22Rv1 (cell line): ENCODE results near the gene SLC39A11.
A peak's percentile ranks its signal among the peaks of the same experiment; 100 is the strongest.

Source experiments
- H3K27ac ChIP-seq: fragments of 450-650 bp; 2 replicates; pipeline ENCODE4 v1.5.1; 2017
- ZFX ChIP-seq: fragments of 450-650 bp; IDR thresholded peaks from 2 replicates; pipeline ENCODE4 v1.6.1; 2017; ENCODE audit warnings: antibody characterized with exemption, borderline replicate concordance
- TF ChIP-seq, protein P1 (sequence below): fragments of 450-650 bp; IDR thresholded peaks from 2 replicates; pipeline ENCODE4 v1.5.1; 2017; ENCODE audit warnings: mild to moderate bottlenecking

SLC39A11 gene

DNA sequence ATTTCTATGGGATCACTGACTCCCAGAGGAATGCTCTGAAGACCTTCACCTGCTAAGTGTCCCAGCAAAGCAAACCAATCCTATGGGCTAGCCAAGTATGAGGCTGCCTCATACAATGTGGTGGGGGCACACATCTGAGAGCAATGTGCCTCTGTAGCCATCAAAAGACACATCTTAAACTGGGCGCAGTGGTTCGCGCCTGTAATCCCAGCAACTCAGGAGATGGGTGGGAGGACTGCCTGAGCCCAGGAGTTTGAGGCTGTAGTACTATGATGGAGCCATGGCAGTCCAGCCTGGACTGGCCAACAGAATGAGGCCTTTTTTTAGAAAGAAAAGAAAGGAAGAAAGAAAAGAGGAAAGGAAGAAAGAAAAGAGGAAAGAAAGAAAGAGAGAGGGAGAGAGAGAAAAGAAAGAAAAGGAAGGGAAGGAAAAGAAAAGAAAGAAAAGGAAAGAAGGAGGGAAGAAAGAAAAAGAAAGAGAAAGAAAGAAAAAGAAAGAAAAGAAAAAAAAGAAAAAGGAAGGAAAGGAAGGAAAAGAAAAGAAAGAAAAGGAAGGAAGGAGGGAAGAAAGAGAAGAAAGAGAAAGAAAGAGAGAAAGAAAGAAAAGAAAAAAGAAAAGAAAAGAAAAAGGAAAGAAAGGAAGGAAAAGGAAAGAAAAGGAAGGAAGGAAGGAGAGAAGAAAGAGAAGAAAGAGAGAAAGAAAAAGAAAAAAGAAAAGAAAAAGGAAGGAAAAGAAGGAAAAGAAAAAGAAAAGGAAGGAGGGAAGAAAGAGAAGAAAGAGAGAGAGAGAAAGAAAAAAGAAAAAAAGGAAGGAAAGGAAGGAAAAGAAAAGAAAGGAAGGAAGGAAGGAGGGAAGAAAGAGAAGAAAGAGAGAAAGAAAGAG is 430.3 kb downstream of the SLC39A11 start:
- TF ChIP-seq ZFX = no peak
- TF ChIP-seq, protein P1, sequence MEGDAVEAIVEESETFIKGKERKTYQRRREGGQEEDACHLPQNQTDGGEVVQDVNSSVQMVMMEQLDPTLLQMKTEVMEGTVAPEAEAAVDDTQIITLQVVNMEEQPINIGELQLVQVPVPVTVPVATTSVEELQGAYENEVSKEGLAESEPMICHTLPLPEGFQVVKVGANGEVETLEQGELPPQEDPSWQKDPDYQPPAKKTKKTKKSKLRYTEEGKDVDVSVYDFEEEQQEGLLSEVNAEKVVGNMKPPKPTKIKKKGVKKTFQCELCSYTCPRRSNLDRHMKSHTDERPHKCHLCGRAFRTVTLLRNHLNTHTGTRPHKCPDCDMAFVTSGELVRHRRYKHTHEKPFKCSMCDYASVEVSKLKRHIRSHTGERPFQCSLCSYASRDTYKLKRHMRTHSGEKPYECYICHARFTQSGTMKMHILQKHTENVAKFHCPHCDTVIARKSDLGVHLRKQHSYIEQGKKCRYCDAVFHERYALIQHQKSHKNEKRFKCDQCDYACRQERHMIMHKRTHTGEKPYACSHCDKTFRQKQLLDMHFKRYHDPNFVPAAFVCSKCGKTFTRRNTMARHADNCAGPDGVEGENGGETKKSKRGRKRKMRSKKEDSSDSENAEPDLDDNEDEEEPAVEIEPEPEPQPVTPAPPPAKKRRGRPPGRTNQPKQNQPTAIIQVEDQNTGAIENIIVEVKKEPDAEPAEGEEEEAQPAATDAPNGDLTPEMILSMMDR = no peak
- no peak overlapping the region for H3K27ac ChIP-seq

DNA sequence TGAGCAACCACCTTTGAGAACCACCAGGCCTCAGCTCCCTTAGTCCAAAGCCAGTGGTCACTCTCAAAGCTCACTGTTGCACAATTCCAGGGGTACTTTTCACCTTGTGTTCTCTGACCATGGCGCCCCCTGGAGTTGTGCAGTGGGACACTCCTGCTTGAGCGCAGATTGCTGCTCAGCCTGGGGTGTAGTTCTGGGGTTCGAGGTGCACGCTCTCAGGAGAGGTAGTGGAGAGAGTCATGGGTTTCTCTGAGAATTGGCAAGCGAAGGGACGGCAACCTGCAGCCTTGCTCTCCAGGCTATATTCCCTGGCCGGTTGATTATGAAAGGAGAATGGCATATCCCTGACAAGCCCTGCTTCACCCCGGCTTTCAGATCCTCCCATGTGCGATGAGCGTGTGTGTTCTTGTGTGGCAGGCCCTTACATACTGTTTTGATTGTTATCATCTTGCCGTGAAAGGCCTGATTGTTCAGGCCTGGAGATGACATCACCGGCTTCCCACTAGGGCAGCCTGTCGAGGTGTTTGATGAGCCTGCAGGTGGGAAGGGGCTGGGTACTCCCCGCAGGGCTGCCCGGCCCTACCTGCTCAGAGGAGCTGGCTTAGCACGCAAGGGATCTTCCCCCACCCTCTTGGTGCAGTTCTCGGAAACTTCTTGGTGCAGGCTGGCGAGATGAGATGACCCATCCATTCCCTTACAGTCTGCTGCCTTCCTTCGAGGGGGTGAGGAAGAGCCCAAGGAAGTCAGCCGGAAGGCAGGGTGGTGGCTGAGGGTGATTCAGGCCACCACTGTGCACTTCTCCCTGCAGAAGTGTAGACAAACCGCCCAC is 431.2 kb downstream of the SLC39A11 start:
- no peak overlapping the region for H3K27ac ChIP-seq

DNA sequence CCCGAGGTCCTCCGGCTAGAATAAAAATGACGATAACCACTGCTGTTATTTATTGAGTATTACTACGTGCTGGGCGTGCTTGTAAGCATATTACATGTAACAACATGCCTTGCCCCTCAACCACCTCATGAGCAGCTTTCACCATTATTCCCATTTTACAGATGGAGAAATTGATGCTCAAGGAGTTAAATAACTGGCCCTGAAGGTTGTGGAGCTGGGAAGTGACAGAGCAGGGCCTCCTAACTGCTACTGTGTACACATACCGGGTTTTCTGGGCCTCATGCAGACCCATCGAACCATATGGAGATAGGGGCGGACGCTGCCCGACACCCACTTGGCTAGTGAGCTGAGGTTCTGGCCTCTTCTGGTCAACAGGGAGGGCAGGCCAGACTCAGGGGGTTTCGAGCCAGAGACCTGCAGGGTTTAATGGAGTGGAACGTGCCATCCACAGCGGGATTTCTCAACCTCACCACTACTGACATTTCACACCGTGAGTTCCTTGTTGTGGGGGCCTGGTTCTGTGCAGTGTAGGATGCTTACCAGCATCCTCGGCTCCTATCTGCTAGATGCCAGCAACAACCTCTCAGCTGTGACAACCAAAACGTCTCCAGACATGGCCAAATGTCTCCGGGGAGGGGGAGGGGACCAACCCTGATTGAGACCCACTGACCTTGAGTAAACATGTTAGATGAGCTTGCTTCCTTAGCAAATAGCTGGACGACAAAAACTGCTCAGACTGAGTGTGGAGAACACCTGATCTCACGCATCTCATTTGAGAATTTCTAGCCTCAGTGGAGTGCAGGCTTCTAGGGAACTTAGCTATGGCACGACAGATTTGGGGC is 432.0 kb downstream of the SLC39A11 start:
- TF ChIP-seq, protein P1 = no peak
- TF ChIP-seq ZFX = no peak
- H3K27ac ChIP-seq = no peak overlapping the region

More for the DNA sequence above, 431.2 kb downstream of the SLC39A11 start:
- TF ChIP-seq ZFX = no peak
- TF ChIP-seq, protein P1 = 0 out of 2 replicates have a peak, but pooled peaks have one; percentile 15

DNA sequence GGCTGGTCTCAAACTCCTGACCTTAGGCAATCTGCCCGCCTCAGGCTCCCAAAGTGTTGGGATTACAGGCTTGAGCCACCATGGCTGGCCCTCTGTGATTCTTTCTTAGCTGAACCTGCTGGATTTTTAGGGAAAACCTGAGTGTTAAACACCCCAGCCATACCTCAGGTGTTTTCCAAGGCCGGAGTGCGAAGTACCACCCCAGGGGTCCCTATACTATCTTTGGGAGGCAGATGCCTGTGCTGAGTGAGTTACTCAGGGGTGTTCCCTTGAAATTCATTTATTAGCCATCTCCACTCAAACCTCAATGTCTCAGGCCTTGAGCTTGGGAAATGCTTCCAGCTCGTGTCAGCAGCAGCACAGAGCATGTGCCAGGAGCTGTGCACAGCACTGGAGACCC is 432.7 kb downstream of the SLC39A11 start:
- TF ChIP-seq, protein P1 = no peak
- no peak for TF ChIP-seq ZFX

DNA sequence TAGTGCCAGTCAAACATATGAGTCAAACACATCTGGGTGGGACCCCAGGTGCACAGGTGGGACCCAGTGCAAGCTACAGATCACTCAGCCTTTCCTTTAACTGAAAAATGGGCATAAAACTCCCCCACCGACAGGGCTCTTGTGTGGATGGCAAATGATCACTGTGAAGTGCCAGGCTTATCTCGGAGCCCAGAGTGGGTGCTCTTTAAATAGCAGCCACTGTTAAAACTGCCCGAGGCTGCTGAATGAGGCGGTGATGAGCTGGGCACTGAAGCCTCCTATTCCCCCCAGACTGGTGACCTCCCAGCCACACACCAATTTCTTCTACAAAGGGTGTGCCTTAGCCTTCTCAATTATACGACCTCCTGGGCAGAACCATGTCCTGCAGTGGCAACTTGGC is 433.8 kb downstream of the SLC39A11 start:
- H3K27ac ChIP-seq = no peak overlapping the region
- TF ChIP-seq, protein P1 = no peak
- no peak for TF ChIP-seq ZFX

More for the DNA sequence above, 432.7 kb downstream of the SLC39A11 start:
- no peak overlapping the region for H3K27ac ChIP-seq

DNA sequence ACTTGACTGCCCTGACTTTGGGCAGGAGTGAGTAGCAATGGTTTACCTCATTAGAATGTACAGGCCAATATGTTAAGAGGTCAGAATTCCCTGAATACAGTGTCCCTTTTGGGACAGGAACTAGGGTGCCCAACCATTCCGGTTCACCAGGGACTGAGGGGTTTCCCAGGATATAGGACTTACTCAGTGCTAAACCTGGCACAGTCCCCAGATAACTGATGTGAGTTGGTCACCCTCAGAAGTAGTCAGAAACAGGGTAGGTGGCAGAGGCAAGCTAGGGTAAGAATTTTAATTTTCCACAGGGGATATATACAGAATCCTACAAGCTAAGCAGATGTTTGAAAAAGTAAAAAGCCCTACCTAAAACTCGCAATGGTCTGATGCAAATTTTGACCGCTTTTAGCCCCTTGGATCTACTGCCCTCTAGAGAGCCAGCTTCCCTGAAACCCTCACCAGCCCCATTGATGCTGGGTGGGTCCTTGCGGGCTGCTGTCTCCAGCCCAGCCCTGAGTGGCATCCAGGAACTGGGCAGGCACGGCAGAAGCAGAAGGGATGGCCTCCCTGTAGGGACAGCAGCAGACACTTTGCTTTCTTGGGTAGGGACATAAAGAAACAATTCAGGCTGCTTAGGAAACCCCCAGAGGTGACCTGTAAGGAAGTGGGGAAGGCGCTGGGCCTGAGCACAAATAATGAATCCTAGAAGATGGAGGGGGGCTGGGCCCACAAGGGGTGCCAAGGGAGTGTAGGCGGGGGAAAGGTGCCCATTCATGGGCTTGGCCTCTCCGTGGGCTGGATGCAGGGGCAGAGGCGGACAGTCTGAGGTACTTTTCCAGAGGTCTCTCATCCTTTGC is 434.8 kb downstream of the SLC39A11 start:
- H3K27ac ChIP-seq = no peak overlapping the region
- TF ChIP-seq ZFX = no peak
- TF ChIP-seq, protein P1 = peak; percentile 34
